Measurements from ENCODE around the gene MED15.

The MED15 gene

GRCh38 chr22:20573833-20574615 is 66.6 kb downstream of the MED15 start:
- no peak for DNase-seq

- DNase-seq: no peak
Measured at GRCh38 chr22:20574920-20575353, 67.5 kb downstream of the MED15 start.

GRCh38 chr22:20575724-20576444 is 68.5 kb downstream of the MED15 start:
- no peak for DNase-seq

GRCh38 chr22:20576445-20576816 is 69.0 kb downstream of the MED15 start:
- no peak for DNase-seq

GRCh38 chr22:20577045-20577444 is 69.6 kb downstream of the MED15 start:
- DNase-seq: no peak

- no peak for DNase-seq
Measured at GRCh38 chr22:20577549-20577975, 70.2 kb downstream of the MED15 start.

GRCh38 chr22:20578192-20578591 is 70.8 kb downstream of the MED15 start:
- no peak for DNase-seq

- no peak for DNase-seq
Measured at GRCh38 chr22:20578707-20579106, 71.3 kb downstream of the MED15 start.

GRCh38 chr22:20579273-20580120 is 72.1 kb downstream of the MED15 start:
- DNase-seq: no peak

- no peak for DNase-seq
Measured at GRCh38 chr22:20580179-20580578, 72.8 kb downstream of the MED15 start.

- DNase-seq: no peak
Measured at GRCh38 chr22:20580611-20581502, 73.4 kb downstream of the MED15 start.

GRCh38 chr22:20581503-20582170 is 74.2 kb downstream of the MED15 start:
- no peak for DNase-seq

- no peak for DNase-seq
Measured at GRCh38 chr22:20582171-20582511, 74.7 kb downstream of the MED15 start.

- DNase-seq: no peak
Measured at GRCh38 chr22:20582520-20583361, 75.3 kb downstream of the MED15 start.

- DNase-seq: no peak
Measured at GRCh38 chr22:20583471-20583922, 76.1 kb downstream of the MED15 start.

GRCh38 chr22:20584029-20584871 is 76.8 kb downstream of the MED15 start:
- no peak for DNase-seq

- no peak for DNase-seq
Measured at GRCh38 chr22:20584872-20585638, 77.6 kb downstream of the MED15 start.

- DNase-seq: no peak
Measured at GRCh38 chr22:20585639-20586402, 78.4 kb downstream of the MED15 start.

Data from fibroblast of upper back skin (primary cell).